Measurements from ENCODE around the gene RAPGEF3. TPM values are rescaled to one million over a fixed set of nuclear protein-coding genes. Genes with fewer than 3 reads are reported as not detected.

The RAPGEF3 gene
- total and polyA plus RNA-seq, 2 experiments from 2014 or later = 2.1 to 2.6 TPM

- Histone ChIP-seq H3K9me2 (replicated peaks; ENCODE audit: insufficient read depth) (no peaks in the 10 kb centered on the region), H3K27ac (no peak overlapping the region), H4K20me1 (ENCODE audit: insufficient read depth, poor library complexity, severe bottlenecking) (no peaks in the 10 kb centered on the region), H3K4me2 (no peak overlapping the region), H3K79me2 (no peaks in the 10 kb centered on the region), H3K27me3 (no peaks in the 10 kb centered on the region), H3K36me3 (replicated peaks; ENCODE audit: insufficient read depth, low read depth) (no peaks in the 10 kb centered on the region), H3K4me3 (no peak overlapping the region), H3K4me1 (ENCODE audit: insufficient read depth) (peaks cover 9% of the 10 kb centered on the region), H2AFZ (no peak overlapping the region), H3K9me3 (ENCODE audit: low read depth) (no peaks in the 10 kb centered on the region)
- 45% methylated on average over 2 of the region's 2 CpGs for WGBS (ENCODE audit: low lambda C conversion rate, missing lambda C conversion rate)
- TF ChIP-seq, protein P1, sequence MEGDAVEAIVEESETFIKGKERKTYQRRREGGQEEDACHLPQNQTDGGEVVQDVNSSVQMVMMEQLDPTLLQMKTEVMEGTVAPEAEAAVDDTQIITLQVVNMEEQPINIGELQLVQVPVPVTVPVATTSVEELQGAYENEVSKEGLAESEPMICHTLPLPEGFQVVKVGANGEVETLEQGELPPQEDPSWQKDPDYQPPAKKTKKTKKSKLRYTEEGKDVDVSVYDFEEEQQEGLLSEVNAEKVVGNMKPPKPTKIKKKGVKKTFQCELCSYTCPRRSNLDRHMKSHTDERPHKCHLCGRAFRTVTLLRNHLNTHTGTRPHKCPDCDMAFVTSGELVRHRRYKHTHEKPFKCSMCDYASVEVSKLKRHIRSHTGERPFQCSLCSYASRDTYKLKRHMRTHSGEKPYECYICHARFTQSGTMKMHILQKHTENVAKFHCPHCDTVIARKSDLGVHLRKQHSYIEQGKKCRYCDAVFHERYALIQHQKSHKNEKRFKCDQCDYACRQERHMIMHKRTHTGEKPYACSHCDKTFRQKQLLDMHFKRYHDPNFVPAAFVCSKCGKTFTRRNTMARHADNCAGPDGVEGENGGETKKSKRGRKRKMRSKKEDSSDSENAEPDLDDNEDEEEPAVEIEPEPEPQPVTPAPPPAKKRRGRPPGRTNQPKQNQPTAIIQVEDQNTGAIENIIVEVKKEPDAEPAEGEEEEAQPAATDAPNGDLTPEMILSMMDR (IDR thresholded peaks at IDR 0.05; ENCODE audit: poor library complexity) = no peak
- no peak for TF ChIP-seq EZH2phosphoT487 (IDR thresholded peaks at IDR 0.05; ENCODE audit: low read depth, severe bottlenecking, unreplicated experiment)
- no peak for TF ChIP-seq EZH2 (IDR thresholded peaks at IDR 0.05; ENCODE audit: borderline replicate concordance)
- DNase-seq (ENCODE audit: low spot score) = no peak
Measured at GRCh38 chr12:47768323-47768811, 9.7 kb upstream of the RAPGEF3 start.

GRCh38 chr12:47767216-47767724 lies 8.6 kb upstream of the RAPGEF3 start:
- peak; percentile 41 for DNase-seq (ENCODE audit: low spot score)
- 74% methylated on average over 4 of the region's 4 CpGs for WGBS (ENCODE audit: low lambda C conversion rate, missing lambda C conversion rate)

DNA sequence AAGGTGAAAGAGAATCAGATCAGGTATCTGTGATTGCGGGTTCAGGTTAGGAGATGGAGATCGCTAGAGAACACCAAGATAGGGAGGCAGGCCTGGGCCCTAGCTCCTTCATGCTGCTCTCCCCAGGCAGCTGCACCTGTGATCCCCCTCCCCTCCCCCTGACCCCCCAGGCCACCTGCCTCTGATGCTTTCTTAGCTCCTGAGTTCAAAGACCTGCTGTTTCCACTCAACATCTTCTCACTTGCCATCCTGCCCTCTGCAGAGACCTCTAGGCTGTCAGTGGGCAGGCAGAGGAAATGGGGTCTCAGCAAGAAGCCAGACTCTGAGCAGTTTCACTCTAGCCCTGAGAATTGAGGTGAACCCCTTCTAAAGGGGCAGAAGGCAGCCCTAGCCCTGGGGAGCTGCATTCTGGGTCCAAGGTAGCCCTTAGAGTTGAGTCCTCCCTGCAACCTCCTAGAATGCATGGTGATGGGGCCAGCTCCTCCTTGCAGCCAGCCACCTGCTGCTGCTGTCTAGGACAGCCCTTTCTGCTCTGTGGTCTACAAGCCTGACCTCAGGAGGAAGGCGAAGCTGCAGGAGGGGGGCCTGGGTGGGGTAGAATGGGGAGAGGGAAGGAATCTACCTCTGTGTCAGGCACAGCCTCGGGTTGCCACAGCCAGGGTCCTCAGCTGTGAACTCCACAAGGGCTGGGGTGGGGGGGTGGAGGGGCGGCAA lies 8.0 kb upstream of the RAPGEF3 start:
- WGBS (ENCODE audit: low lambda C conversion rate, missing lambda C conversion rate) = 71% methylated on average over 4 of the region's 5 CpGs
- H2AFZ ChIP-seq = no peak overlapping the region
- TF ChIP-seq, protein P1 (IDR thresholded peaks at IDR 0.05; ENCODE audit: poor library complexity) = no peak
- no peak for TF ChIP-seq EZH2 (IDR thresholded peaks at IDR 0.05; ENCODE audit: borderline replicate concordance)
- no peak for TF ChIP-seq EZH2phosphoT487 (IDR thresholded peaks at IDR 0.05; ENCODE audit: low read depth, severe bottlenecking, unreplicated experiment)
- no peaks in the 10 kb centered on the region for H3K27me3 ChIP-seq
- no peaks in the 10 kb centered on the region for H3K9me3 ChIP-seq (ENCODE audit: low read depth)
- H3K36me3 ChIP-seq (replicated peaks; ENCODE audit: insufficient read depth, low read depth) = no peaks in the 10 kb centered on the region
- H3K4me2 ChIP-seq = no peak overlapping the region
- no peak for DNase-seq (ENCODE audit: low spot score)
- no peaks in the 10 kb centered on the region for H3K79me2 ChIP-seq
- H3K9me2 ChIP-seq (replicated peaks; ENCODE audit: insufficient read depth) = no peaks in the 10 kb centered on the region
- H3K4me3 ChIP-seq = no peak overlapping the region
- H3K4me1 ChIP-seq (ENCODE audit: insufficient read depth) = peaks cover 9% of the 10 kb centered on the region
- no peak overlapping the region for H3K27ac ChIP-seq
- no peaks in the 10 kb centered on the region for H4K20me1 ChIP-seq (ENCODE audit: insufficient read depth, poor library complexity, severe bottlenecking)

More at GRCh38 chr12:47767216-47767724, 8.6 kb upstream of the RAPGEF3 start:
- H2AFZ ChIP-seq = no peak overlapping the region
- H4K20me1 ChIP-seq (ENCODE audit: insufficient read depth, poor library complexity, severe bottlenecking) = no peaks in the 10 kb centered on the region
- H3K4me1 ChIP-seq (ENCODE audit: insufficient read depth) = peaks cover 9% of the 10 kb centered on the region
- H3K4me2 ChIP-seq = no peak overlapping the region
- no peaks in the 10 kb centered on the region for H3K27me3 ChIP-seq
- H3K9me2 ChIP-seq (replicated peaks; ENCODE audit: insufficient read depth) = no peaks in the 10 kb centered on the region
- H3K36me3 ChIP-seq (replicated peaks; ENCODE audit: insufficient read depth, low read depth) = no peaks in the 10 kb centered on the region
- no peaks in the 10 kb centered on the region for H3K79me2 ChIP-seq
- TF ChIP-seq, protein P1 (IDR thresholded peaks at IDR 0.05; ENCODE audit: poor library complexity) = peak; percentile 46
- TF ChIP-seq EZH2phosphoT487 (IDR thresholded peaks at IDR 0.05; ENCODE audit: low read depth, severe bottlenecking, unreplicated experiment) = no peak
- H3K4me3 ChIP-seq = no peak overlapping the region
- no peaks in the 10 kb centered on the region for H3K9me3 ChIP-seq (ENCODE audit: low read depth)
- H3K27ac ChIP-seq = no peak overlapping the region
